BJ (cell line): Measurements from ENCODE around the gene DHRS2. TPM values are rescaled to one million over a fixed set of nuclear protein-coding genes. Genes with fewer than 3 reads are reported as not detected.

ENCODE experiments used
- CTCF ChIA-PET: fragments of 350-600 bp; formaldehyde crosslinking; extraction: SDS; loops from one replicate; lab custom pipeline; 2021; ENCODE audit warnings: antibody characterized with exemption, inconsistent platforms; lab: Yijun Ruan, JAX
- POLR2A ChIA-PET: fragments of 300-600 bp; sonication (Branson Sonifier 250); formaldehyde crosslinking; extraction: SDS; loops from one replicate; lab custom pipeline; 2021; ENCODE audit warnings: antibody characterized with exemption; lab: Charles Lee
- DNase-seq: peaks from one replicate; pipeline ENCODE4 v3.0.0-alpha.2; 2011; ENCODE audit warnings: low read depth
- H3K27me3 ChIP-seq: 2 replicates; pipeline ENCODE4 v1.6.0; 2011; ENCODE audit warnings: low read length; ENCODE audit not compliant: control insufficient read depth, insufficient read depth
- H3K36me3 ChIP-seq: 2 replicates; pipeline ENCODE4 v1.5.1; 2011; ENCODE audit warnings: low read length; ENCODE audit not compliant: control insufficient read depth, insufficient read depth
- H3K4me3 ChIP-seq: 2 replicates; pipeline ENCODE4 v1.5.1; 2011; ENCODE audit warnings: low read depth, mild to moderate bottlenecking, control low read depth, low read length
- polyA plus RNA-seq: library from polyadenylated mRNA; depleted of rRNA; stranded (reverse); fragments of >200 nt; gene quantifications from 2 replicates; pipeline ENCODE4 v1.2.3, GENCODE V29; 2011
- TF ChIP-seq, protein P1 (sequence below): IDR thresholded peaks from 2 replicates; pipeline ENCODE4 v1.5.1; 2011; ENCODE audit warnings: low read depth, mild to moderate bottlenecking, control low read depth, inconsistent platforms, low read length, moderate library complexity; ENCODE audit not compliant: insufficient read depth

Gene DHRS2
- polyA plus RNA-seq, 1 experiment = 0.16 TPM

DNA sequence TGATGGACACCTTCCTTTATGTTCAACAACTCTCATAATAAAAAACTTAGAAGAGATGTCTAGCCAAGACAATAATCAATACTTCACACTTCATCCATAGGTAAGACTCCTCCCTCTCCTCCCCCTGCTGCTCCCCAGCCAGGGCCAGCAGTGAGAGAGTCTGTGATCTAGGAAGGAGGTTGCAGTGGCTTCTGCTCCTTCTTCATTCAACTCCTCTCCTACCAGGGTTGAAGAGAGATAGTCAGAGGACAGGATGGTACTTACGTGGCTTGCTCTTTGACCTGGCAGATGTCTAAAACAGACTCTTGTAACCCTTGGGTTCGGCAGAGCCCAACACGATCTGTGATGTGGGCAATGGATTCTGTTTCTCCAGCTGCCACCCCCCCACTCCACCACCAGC, 31.0 kb downstream of the DHRS2 start:
- Histone ChIP-seq H3K4me3 (no peak overlapping the region), H3K27me3 (no peaks in the 10 kb centered on the region), H3K36me3 (no peaks in the 10 kb centered on the region)
- TF ChIP-seq, protein P1, sequence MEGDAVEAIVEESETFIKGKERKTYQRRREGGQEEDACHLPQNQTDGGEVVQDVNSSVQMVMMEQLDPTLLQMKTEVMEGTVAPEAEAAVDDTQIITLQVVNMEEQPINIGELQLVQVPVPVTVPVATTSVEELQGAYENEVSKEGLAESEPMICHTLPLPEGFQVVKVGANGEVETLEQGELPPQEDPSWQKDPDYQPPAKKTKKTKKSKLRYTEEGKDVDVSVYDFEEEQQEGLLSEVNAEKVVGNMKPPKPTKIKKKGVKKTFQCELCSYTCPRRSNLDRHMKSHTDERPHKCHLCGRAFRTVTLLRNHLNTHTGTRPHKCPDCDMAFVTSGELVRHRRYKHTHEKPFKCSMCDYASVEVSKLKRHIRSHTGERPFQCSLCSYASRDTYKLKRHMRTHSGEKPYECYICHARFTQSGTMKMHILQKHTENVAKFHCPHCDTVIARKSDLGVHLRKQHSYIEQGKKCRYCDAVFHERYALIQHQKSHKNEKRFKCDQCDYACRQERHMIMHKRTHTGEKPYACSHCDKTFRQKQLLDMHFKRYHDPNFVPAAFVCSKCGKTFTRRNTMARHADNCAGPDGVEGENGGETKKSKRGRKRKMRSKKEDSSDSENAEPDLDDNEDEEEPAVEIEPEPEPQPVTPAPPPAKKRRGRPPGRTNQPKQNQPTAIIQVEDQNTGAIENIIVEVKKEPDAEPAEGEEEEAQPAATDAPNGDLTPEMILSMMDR = no peak
- no peak for DNase-seq
- POLR2A ChIA-PET = no interaction called here
- CTCF ChIA-PET = interaction anchor here (0.6 to 3.0 kb wide), 11 partner anchors 9 to 268 kb away, joined by 3 to 21 read pairs (median 5); no protein-coding TSS in a partner anchor

DNA sequence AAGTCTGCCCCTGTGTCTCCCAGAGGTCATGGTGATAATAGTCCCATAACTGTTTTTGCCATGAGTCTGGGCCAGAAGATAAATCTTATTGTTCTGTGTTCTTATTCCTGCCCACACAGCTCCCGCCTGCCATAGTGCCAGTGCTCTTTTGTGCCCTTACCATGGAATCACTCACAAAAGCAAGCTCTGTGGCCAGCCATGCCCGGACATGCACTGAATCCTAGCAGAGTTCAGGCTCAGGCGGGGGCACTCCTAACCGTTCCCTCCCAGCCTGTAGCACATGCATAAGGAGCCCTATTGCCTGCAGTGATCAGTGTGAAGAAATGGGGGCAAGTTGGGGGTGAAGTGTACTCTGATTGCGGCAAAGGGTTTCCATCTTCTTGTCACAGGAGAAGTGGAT, 33.3 kb downstream of the DHRS2 start:
- no peaks in the 10 kb centered on the region for H3K36me3 ChIP-seq
- ChIA-PET CTCF (interaction anchor here (0.9 to 3.0 kb wide), 4 partner anchors 26 to 241 kb away, joined by 3 to 21 read pairs (median 8); no protein-coding TSS in a partner anchor), POLR2A (no interaction called here)
- no peaks in the 10 kb centered on the region for H3K27me3 ChIP-seq
- H3K4me3 ChIP-seq = no peak overlapping the region
- TF ChIP-seq, protein P1 = no peak
- DNase-seq = no peak

DNA sequence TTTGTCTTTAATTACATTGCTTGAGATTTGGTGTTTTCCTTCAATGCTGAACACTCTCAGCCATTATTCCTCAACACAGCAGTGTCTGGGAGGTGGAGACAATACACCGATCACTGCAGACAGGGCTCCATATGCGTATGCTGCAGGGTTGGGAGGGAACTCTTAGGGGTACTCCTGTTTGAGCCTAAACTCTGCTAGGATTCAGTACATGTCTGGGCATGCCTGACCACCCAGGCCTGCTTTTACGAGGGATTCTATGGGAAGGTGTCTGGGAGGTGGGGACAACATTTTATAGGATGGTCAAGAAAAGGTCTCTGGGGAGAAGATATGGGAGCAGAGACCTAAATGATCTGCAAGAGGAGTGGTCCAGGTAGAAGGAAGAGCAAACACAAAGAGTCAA, 34.3 kb downstream of the DHRS2 start:
- DNase-seq = no peak
- H3K27me3 ChIP-seq = no peaks in the 10 kb centered on the region
- H3K4me3 ChIP-seq = no peak overlapping the region
- ChIA-PET POLR2A (no interaction called here), CTCF (no interaction called here)
- TF ChIP-seq, protein P1 = no peak
- H3K36me3 ChIP-seq = no peaks in the 10 kb centered on the region

DNA sequence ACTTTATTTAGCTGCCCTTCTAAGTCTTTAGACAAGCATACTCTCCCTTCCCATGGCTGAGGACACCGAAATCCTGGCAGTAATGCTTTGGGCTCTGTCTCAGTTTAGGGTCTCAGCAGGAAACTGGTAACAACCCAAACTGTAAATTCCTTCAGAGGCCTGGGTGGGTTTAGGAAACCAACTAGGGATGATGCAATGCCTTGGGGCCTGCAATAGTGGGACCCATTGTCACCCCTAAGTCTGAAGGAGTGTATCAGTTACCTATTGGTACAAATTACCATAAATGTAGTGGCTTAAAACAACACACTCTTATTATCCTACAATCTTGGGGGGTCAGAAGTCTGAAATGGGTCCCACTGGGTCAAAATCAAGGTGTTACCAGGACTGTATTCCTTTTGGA, 36.0 kb downstream of the DHRS2 start:
- DNase-seq = no peak
- ChIA-PET POLR2A (no interaction called here), CTCF (interaction anchor here (0.9 to 1.1 kb wide), 2 partner anchors 40 to 238 kb away, joined by 3 to 4 read pairs; no protein-coding TSS in a partner anchor)
- Histone ChIP-seq H3K4me3 (no peak overlapping the region), H3K27me3 (no peaks in the 10 kb centered on the region), H3K36me3 (no peaks in the 10 kb centered on the region)
- TF ChIP-seq, protein P1 = no peak

DNA sequence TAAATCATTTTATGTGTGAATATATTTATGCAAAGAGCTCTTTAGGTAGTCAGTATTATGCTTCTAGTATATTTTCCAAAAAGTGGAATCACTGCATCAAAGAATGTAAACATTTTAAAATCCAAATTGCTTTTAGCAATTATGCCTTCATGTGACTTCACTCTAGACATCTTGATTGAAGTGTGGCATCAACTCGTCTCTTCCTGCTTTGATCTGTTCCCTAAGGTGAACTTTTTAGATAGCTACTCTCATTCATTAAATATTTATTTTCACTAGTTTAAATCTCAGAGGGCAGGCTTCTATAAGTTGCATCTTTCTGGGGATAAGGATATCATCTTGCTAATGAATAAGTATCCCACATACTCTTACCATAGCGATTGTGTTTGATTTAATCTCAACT, 39.2 kb downstream of the DHRS2 start:
- Histone ChIP-seq H3K27me3 (no peaks in the 10 kb centered on the region), H3K36me3 (no peaks in the 10 kb centered on the region), H3K4me3 (no peak overlapping the region)
- TF ChIP-seq, protein P1 = no peak
- CTCF ChIA-PET = interaction anchor here (1.5 kb wide), 2 partner anchors 9 to 16 kb away, joined by 3 to 5 read pairs; no protein-coding TSS in a partner anchor
- no peak for DNase-seq
- POLR2A ChIA-PET = no interaction called here
